NOMO-1 treated with dmso at 0.1 percent for 144 hours (cell line): ENCODE data around the gene UGT1A10.

Experiments used
- DNase-seq: peaks from one replicate; lab custom pipeline; 2025; ENCODE audit not compliant: unreplicated experiment; lab: John Stamatoyannopoulos, UW

Gene UGT1A10

GRCh38 chr2:233768076-233768475, 131.8 kb downstream of the UGT1A10 start:
- no peak for DNase-seq

GRCh38 chr2:233769260-233769659, 133.0 kb downstream of the UGT1A10 start:
- no peak for DNase-seq

- DNase-seq: no peak
Observed at GRCh38 chr2:233772153-233772552, 135.9 kb downstream of the UGT1A10 start.

GRCh38 chr2:233772583-233772982, 136.3 kb downstream of the UGT1A10 start:
- no peak for DNase-seq

GRCh38 chr2:233773854-233774253, 137.6 kb downstream of the UGT1A10 start:
- DNase-seq: no peak

GRCh38 chr2:233775414-233775813, 139.2 kb downstream of the UGT1A10 start:
- no peak for DNase-seq

GRCh38 chr2:233778030-233778429, 141.8 kb downstream of the UGT1A10 start, which contains the start of gene MROH2A:
TSS of gene MROH2A (plus strand) at chr2:233778330. CDS start at chr2:233779359, 1,029 bp downstream.
- DNase-seq: no peak

- no peak for DNase-seq
Observed at GRCh38 chr2:233779722-233780121, 143.5 kb downstream of the UGT1A10 start.

- no peak for DNase-seq
Observed at GRCh38 chr2:233780771-233781170, 144.5 kb downstream of the UGT1A10 start.

- DNase-seq: no peak
Observed at GRCh38 chr2:233789554-233789953, 153.3 kb downstream of the UGT1A10 start.

- no peak for DNase-seq
Observed at GRCh38 chr2:233791151-233791882, 155.1 kb downstream of the UGT1A10 start.

GRCh38 chr2:233791883-233792329, 155.7 kb downstream of the UGT1A10 start:
- DNase-seq: no peak

GRCh38 chr2:233792720-233793119, 156.5 kb downstream of the UGT1A10 start:
- no peak for DNase-seq

- no peak for DNase-seq
Observed at GRCh38 chr2:233793465-233794127, 157.3 kb downstream of the UGT1A10 start.

GRCh38 chr2:233794128-233794658, 157.9 kb downstream of the UGT1A10 start:
- no peak for DNase-seq

GRCh38 chr2:233795735-233796171, 159.5 kb downstream of the UGT1A10 start:
- DNase-seq: no peak

GRCh38 chr2:233796254-233796653, 160.0 kb downstream of the UGT1A10 start:
- no peak for DNase-seq

GRCh38 chr2:233798335-233799086, 162.3 kb downstream of the UGT1A10 start:
- no peak for DNase-seq

GRCh38 chr2:233799087-233799665, 162.9 kb downstream of the UGT1A10 start:
- no peak for DNase-seq

GRCh38 chr2:233799716-233800115, 163.5 kb downstream of the UGT1A10 start:
- no peak for DNase-seq

- DNase-seq: no peak
Observed at GRCh38 chr2:233800208-233800607, 164.0 kb downstream of the UGT1A10 start.
